ENCODE results near the gene PDZRN3.

Gene PDZRN3

GRCh38 chr3:73624821-73625665 is at the start of gene PDZRN3:
TSS of gene PDZRN3 (minus strand) at chr3:73624941.
- no peak for DNase-seq

DNA sequence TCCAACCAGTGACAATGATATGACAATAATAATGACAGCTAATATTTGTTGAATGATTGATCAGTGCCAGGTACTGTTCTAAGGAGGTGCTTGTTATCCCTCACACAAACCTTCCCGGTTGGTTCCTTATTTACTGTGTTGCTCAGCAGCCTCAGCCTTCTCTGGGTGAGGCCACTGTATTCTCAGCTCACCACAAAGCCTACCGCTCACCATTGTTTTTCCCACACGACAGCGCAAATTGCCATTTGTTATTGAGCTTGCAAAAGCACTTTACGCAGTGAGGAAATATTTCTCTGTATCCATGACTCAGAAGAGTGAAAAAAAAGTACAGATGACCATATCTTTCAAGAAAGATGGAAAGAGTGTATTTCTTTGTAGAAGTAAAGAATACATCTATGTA is 49.5 kb upstream of the PDZRN3 start:
- peak; percentile 6 to 59 (median 14) for DNase-seq

DNA sequence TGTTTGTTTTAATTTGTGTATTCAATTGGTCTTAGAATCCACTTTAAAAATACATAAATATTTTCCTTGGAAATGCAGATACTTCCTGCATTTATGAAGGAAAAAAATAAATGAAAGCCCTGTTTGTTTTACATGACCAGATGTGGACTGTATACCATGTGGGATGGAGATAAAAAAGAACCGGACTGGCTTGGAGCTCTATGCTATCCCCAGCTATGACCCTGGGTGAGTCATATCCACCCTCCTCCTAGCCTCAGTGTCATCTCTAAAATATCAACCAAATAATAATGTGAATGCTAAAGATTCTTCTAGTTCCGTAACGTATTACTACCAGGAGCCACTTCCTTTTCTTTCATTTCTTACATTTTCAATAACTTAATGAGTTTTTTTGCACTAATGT is 44.5 kb upstream of the PDZRN3 start:
- no peak for DNase-seq

DNA sequence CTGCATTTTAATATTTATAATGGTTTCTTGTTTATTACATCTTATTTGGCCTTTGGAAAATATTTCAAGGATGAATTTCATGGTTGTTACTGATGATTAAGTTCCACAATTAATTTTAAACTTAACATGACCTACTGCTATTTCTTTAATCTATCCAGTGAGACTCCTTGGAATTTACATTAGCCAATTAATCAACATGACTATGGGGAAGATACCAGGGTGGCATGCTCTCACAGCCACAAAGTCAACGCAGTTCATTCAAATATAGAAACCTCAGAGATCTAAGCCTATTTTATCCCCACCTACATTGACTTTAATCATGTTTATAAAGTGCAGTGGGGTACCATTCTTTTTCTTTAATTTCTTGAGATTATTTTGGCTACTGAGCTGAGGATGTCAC is 43.6 kb upstream of the PDZRN3 start:
- no peak for DNase-seq

- no peak for DNase-seq
Measured at GRCh38 chr3:73667889-73668288, 43.1 kb upstream of the PDZRN3 start.

DNA sequence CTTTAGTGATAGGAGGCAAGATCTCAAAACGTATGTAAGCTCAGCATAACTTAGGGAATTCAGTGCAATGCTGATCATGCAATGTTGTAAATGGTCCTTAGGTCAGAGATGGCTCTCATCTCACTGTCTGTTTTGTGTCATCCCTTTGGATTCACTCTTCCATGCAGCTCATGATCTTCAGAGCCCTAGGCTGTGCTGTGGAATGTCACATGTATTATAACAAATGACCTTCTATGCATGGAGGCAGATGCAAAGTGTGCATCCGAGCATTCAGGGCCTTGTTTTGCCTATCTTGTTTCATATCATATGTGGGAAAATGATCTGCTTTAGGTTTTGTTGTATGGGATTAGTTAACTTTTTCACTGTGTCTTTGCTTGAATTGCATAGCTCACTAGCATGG is 40.5 kb upstream of the PDZRN3 start:
- no peak for DNase-seq

GRCh38 chr3:73664389-73664788 is 39.6 kb upstream of the PDZRN3 start:
- no peak for DNase-seq

DNA sequence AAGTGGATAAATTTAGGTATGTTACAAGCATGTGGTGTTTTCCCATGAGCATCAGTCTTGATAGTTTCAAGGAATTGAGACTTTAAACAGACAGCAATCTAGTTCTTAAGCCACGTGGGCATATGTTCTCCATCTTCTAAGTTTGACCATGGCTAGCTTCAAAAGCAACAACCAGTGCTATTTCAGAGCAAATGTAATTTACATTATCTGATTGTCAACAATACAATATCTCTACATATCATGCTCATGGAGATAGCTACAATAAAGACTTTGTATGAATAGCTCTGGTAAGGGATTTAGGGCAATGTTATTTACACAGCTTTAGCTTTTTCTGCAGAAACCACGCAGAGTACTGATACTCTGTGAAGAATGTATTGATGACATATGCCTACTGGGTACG is 38.8 kb upstream of the PDZRN3 start:
- DNase-seq, result no peak

- DNase-seq, result no peak
Measured at GRCh38 chr3:73661265-73661664, 36.5 kb upstream of the PDZRN3 start.

DNA sequence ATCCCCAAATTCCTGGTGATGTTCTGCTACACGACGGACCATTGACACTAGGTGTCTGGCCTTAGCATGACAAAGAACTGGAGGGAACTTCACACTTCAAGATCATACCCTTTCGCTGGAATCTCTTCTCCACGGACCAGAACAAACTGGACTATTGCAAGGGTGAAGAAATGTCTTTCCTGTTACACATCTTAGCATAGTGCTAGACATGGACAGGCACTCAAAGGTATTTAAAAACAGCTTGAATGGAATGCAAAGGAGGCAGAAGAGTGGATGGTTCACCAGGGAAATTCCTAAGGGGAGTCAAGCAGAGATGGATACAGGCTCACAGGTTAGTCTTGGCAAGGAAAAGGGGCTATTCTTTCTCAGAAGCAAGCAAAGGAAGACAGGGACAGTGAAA is 33.5 kb upstream of the PDZRN3 start:
- DNase-seq, result no peak

DNA sequence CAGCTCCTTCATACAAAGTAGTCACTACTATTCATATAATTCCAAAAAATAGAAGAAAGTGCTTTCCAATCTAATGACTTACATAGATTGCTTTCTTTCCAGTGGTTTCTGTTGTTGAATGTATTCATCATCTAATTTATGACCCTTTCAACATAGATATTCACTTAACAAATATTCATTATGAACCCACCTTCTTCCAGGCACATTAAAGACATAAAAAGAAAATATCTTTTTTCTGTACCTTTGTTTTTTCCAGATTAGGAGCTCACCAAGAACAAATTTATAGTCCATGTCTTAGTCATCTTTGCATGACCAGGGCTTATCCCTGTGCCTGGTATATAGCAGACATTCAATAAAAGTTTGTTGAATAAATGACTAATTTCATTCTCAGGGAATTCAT is 32.4 kb upstream of the PDZRN3 start:
- DNase-seq, result no peak

GRCh38 chr3:73656241-73656890 is 31.6 kb upstream of the PDZRN3 start:
- DNase-seq, result no peak

DNA sequence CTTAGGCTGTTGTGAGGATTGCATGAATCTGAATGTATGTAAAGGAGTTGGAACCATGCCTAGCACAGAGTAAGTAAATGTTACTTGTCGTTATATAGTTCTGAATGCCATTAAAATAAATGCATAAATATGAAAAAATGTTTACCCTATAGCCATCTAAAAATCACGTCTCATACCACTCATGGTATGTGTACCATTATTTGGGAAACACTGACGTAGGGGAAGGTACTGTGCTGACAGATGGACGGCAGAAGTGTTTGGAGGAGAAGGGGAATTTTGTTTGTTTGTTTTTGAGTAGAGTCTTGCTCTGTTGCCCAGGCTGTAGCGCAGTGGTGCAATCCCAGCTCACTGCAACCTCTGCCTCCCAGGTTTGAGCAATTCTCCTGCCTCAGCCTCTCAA is 30.5 kb upstream of the PDZRN3 start:
- DNase-seq, result no peak

DNA sequence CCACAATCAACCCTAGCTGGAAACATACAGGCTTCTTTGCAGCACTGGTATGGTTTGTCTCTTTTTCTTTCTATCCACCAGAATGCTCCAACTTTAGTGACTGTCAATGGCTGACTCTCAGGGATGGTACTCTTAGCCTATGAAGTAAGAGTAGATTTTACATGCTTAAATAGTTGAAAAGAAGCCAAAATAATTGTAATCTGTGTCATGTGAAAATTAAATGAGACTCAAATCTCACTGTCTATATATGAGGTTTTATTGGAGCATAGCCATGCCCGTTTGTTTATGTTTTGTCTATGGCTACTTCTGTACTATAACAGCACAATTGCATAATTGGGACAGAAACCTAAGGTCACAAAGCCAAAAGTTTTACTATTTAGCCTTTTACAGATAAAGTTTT is 29.1 kb upstream of the PDZRN3 start:
- DNase-seq, result no peak

DNA sequence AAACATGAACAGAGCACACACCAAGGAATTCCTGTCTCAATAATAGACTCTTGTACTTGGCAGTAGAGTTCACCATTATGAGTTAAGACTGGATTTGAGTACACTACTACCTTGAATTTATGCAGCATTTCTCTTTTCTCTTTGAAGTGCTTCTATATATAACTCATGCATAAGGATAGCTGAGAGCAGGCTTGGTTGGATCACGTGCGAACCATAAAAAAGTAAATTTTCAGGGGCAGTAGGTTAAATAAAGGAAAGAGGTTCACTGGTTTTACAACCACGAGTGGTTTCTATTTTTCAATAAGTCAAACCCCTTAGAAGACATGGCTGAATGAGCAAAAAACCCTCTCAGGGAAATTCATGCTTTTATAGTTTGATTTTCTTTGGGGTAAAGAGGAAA is 28.6 kb upstream of the PDZRN3 start:
- peak in 1 of 3 experiments; percentile 76 for DNase-seq

DNA sequence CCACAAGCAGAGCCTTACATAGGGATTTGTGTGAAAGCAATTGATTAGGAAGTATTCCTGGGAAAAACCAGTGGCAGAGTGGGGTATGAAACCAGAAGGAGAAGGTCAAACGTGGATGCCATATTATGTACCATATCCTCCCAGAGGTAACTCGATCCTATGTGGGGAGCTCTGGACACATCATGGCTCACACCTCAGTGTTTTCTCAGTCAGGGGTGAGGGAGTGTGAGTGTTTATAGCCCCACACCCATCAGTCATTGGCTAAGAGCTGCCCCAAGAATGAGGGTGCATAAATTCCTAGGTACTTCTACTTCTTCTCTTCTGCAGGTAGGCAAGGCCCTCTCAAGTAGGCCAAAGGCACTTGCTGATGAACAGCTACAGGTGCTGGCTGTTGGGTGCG is 28.2 kb upstream of the PDZRN3 start:
- DNase-seq, result no peak

DNA sequence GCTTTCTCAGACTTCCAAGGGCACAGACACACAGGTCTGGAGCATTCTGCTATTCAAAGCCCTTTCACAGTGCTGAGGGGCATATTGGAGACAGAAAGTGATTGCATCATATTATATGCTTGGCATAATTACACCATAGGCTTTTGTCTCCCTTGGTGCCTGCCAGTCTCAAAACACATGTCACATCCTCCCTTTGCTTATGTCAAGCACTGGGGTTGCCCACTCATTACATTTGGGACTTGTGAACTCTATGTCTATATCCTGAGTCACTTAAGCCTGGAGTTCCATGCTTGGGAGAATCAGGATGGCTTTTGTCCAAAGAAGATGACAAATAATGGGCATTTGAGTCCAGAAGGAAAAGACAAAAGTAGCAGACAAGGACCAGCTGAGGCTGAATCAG is 12.3 kb upstream of the PDZRN3 start:
- DNase-seq, result peak in 2 of 3 experiments; percentile 1 to 48

DNA sequence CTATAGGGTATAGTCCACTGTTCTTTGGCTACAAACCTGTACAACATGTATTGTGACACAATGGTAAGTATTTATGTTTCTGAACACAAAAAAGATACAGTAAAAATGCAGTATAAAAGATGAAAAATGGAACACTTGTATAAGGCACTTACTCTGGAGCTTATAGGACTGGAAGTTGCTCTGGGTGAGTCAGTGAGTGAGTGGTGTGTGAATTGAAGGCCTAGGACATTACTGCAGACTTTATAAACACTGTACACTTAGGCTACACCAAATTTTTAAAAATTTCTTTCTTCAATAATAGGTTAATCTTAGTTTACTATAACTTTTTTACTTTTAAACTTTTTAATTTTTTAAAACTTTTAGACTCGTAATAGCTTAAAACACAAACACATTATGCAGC is 10.5 kb upstream of the PDZRN3 start:
- no peak for DNase-seq

- DNase-seq, result no peak
Measured at GRCh38 chr3:73633916-73634344, 9.2 kb upstream of the PDZRN3 start.

GRCh38 chr3:73633453-73633852 is 8.7 kb upstream of the PDZRN3 start:
- no peak for DNase-seq

DNA sequence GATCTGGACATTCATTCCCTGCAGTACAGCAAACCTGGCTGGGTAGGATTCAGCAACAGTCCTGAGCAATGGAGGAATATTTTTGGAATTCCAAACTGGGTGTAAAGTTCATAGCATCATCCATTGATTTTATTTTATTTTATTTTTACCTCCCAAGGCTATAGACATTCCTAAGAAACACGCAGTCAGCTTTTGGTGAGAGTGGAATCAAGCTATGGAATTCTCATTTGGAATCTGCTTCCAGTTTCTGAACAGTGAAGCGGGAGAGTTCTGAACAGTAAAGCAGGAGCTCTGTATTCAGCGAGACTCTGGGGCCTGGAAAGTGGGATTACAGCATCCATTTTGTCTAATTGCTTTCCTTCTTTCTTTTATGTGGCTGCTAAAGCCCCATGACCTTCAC is 1.4 kb upstream of the PDZRN3 start:
- no peak for DNase-seq

DNA sequence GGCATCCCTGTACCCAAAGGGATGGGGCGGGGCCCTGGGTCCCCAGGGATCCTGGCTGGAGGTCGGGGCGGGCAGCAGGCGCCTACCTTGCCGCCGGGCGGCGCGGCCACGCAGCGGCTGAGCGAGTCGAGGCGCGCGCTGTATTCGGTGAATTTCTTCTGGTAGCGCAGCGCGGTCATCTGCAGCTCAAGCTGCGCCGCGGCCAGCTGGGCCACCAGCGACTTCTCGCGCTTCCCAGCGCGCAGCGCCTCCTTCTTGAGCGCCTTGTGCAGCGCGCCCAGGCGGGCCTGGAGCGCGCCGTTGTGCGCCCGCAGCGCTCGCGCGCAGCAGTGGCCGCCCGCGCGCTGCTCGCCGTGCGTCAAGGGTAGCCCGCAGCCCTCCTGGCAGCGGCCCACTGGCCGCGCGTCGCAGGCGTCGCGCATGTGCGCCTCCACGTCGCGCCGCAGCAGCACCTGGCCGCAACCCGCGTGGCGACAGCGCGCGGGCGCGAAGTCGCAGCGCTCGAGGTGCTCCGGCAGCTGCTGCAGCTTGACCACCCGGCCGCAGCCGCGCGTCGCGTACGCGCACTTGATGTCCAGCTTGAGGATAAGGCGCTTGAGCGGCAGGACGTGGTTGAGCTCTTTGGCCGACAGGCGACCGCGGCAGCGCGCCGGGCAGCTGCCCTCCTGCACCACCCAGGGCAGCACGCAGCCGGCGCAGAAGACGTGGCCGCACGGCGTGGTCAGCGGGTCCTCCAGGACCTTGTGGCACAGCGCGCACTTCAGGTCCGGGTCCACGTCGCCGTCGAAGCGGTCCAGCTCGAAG is 522 bp downstream of the PDZRN3 start:
- DNase-seq, result no peak

DNA sequence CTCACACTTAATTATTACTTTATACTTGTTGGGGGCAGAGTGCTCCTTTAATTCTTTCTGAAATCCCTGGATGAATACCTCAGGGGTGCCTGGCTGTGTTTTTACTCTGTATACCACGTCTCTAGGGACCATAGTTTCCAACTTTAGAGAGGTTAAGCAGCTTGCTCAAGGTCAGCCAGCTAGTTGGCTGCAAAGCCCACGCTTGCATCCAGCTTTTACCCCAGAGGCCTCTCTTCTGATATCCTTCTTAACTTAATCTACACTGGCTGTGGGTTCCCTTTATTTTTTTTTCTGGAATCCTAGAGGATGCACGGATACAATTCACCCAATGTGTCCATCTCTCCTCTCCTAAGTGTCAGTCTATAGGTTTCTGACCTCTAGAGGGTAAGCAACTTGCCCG is 1.4 kb downstream of the PDZRN3 start:
- no peak for DNase-seq
